HepG2 (cell line): Measurements from ENCODE around the gene SEPTIN10. TPM values are rescaled to one million over a fixed set of nuclear protein-coding genes. Genes with fewer than 3 reads are reported as not detected.

Experiments used
- ATAD3A ChIP-seq: sonication (generic); formaldehyde crosslinking; IDR thresholded peaks from 2 replicates; pipeline ENCODE4 v1.4.0; 2020; ENCODE audit warnings: missing genetic modification reagents
- ATF7 ChIP-seq, 2 experiments: fragments of 450-650 bp in 1 of 2; sonication (generic) in 1 of 2; formaldehyde crosslinking in 1 of 2; IDR thresholded peaks; 2 replicates each; pipeline versions ENCODE4 v1.4.0 to v1.6.1; 2016 to 2020; ENCODE audit warnings: antibody characterized with exemption in 1 of 2, mild to moderate bottlenecking in 1 of 2, missing genetic modification reagents in 1 of 2
- GLI4 ChIP-seq: sonication (generic); formaldehyde crosslinking; IDR thresholded peaks from 2 replicates; pipeline ENCODE4 v1.5.1; 2020; ENCODE audit warnings: missing genetic modification reagents, mild to moderate bottlenecking, moderate library complexity, borderline replicate concordance
- HNRNPLL ChIP-seq: fragments of 200-400 bp; formaldehyde crosslinking; IDR thresholded peaks from 2 replicates; pipeline ENCODE4 v1.6.1; 2017; ENCODE audit warnings: mild to moderate bottlenecking, low read depth, low read length; ENCODE audit not compliant: poor library complexity, severe bottlenecking
- HOXD1 ChIP-seq: sonication (generic); formaldehyde crosslinking; IDR thresholded peaks from 2 replicates; pipeline ENCODE4 v1.5.0; 2020; ENCODE audit warnings: missing genetic modification reagents
- KLF15 ChIP-seq: sonication (generic); formaldehyde crosslinking; IDR thresholded peaks from 2 replicates; pipeline ENCODE4 v1.8.1; 2023; ENCODE audit warnings: borderline replicate concordance, mild to moderate bottlenecking, inconsistent platforms, missing genetic modification reagents, mixed read lengths
- KLF6 ChIP-seq: IDR thresholded peaks from 2 replicates; pipeline ENCODE4 v1.8.0; 2016; ENCODE audit warnings: missing biosample characterization, missing genetic modification reagents
- RBFOX2 ChIP-seq: fragments of 200-400 bp; formaldehyde crosslinking; IDR thresholded peaks from 2 replicates; pipeline ENCODE4 v1.6.1; 2017; ENCODE audit warnings: low read depth, mild to moderate bottlenecking, low read length
- SAP130 ChIP-seq: IDR thresholded peaks from 2 replicates; pipeline ENCODE4 v1.6.1; 2016; ENCODE audit warnings: low read depth
- ZNF101 ChIP-seq: sonication (generic); formaldehyde crosslinking; IDR thresholded peaks from 2 replicates; pipeline ENCODE4 v1.4.0; 2020; ENCODE audit warnings: mild to moderate bottlenecking, low read depth, missing genetic modification reagents, borderline replicate concordance
- ZNF660 ChIP-seq: sonication (generic); formaldehyde crosslinking; IDR thresholded peaks from 2 replicates; pipeline ENCODE4 v1.5.1; 2020; ENCODE audit warnings: mild to moderate bottlenecking, low read depth, missing genetic modification reagents, borderline replicate concordance
- ZNF713 ChIP-seq: sonication (generic); formaldehyde crosslinking; IDR thresholded peaks from 2 replicates; pipeline ENCODE4 v1.4.0; 2020; ENCODE audit warnings: mild to moderate bottlenecking, missing genetic modification reagents
- polyA plus RNA-seq, 8 experiments: library from polyadenylated mRNA; depleted of rRNA in 3 of 8; stranded (reverse) in 7 of 8; unstranded in 1 of 8; fragments of >200 nt; fragmentation: Illumina TruSeq in 4 of 8; extraction: Trizol in 4 of 8; gene quantifications; 2 replicates each; pipeline versions ENCODE4 v1.2.1 to v1.2.3, GENCODE V29; 2011 to 2016; ENCODE audit warnings: low read depth in 4 of 8, missing spikeins in 1 of 8, mixed read lengths in 1 of 8; ENCODE audit not compliant: insufficient read depth in 1 of 8
- total RNA-seq, 5 experiments: library from RNA; depleted of rRNA; stranded (reverse); fragments of >200 nt; fragmentation: Illumina TruSeq; extraction: Trizol; gene quantifications; 2 replicates each; pipeline ENCODE4 v1.2.3, GENCODE V29; 2016; ENCODE audit warnings: low read depth in 1 of 5
- TF ChIP-seq, protein P1 (sequence below): sonication (generic); formaldehyde crosslinking; IDR thresholded peaks from 2 replicates; pipeline ENCODE4 v1.4.0; 2020; ENCODE audit warnings: missing genetic modification reagents
- TF ChIP-seq, protein P2 (sequence below): sonication (generic); formaldehyde crosslinking; IDR thresholded peaks from 2 replicates; pipeline ENCODE4 v1.4.0; 2020; ENCODE audit warnings: missing genetic modification reagents, borderline replicate concordance
- TF ChIP-seq, protein P3 (sequence below): sonication (generic); formaldehyde crosslinking; IDR thresholded peaks from 2 replicates; pipeline ENCODE4 v1.4.0; 2020; ENCODE audit warnings: missing genetic modification reagents
- TF ChIP-seq, protein P4 (sequence below): IDR thresholded peaks from 2 replicates; pipeline ENCODE4 v1.6.1; 2018; ENCODE audit warnings: missing genetic modification reagents

SEPTIN10 gene
- total and polyA plus RNA-seq, 2 of the 13 experiments (the other 11 are each of a cell fraction or from before 2014, with no cell fraction given): 45.8 to 67.5 TPM

- TF ChIP-seq, protein P1, sequence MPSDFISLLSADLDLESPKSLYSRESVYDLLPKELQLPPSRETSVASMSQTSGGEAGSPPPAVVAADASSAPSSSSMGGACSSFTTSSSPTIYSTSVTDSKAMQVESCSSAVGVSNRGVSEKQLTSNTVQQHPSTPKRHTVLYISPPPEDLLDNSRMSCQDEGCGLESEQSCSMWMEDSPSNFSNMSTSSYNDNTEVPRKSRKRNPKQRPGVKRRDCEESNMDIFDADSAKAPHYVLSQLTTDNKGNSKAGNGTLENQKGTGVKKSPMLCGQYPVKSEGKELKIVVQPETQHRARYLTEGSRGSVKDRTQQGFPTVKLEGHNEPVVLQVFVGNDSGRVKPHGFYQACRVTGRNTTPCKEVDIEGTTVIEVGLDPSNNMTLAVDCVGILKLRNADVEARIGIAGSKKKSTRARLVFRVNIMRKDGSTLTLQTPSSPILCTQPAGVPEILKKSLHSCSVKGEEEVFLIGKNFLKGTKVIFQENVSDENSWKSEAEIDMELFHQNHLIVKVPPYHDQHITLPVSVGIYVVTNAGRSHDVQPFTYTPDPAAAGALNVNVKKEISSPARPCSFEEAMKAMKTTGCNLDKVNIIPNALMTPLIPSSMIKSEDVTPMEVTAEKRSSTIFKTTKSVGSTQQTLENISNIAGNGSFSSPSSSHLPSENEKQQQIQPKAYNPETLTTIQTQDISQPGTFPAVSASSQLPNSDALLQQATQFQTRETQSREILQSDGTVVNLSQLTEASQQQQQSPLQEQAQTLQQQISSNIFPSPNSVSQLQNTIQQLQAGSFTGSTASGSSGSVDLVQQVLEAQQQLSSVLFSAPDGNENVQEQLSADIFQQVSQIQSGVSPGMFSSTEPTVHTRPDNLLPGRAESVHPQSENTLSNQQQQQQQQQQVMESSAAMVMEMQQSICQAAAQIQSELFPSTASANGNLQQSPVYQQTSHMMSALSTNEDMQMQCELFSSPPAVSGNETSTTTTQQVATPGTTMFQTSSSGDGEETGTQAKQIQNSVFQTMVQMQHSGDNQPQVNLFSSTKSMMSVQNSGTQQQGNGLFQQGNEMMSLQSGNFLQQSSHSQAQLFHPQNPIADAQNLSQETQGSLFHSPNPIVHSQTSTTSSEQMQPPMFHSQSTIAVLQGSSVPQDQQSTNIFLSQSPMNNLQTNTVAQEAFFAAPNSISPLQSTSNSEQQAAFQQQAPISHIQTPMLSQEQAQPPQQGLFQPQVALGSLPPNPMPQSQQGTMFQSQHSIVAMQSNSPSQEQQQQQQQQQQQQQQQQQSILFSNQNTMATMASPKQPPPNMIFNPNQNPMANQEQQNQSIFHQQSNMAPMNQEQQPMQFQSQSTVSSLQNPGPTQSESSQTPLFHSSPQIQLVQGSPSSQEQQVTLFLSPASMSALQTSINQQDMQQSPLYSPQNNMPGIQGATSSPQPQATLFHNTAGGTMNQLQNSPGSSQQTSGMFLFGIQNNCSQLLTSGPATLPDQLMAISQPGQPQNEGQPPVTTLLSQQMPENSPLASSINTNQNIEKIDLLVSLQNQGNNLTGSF (CRISPR knock-in tag): 0 out of 2 replicates have a peak, but pooled peaks have one; percentile 47
- TF ChIP-seq GLI4 (CRISPR knock-in tag) (0 out of 2 replicates have a peak, but pooled peaks have one; percentile 73), ATAD3A (no peak), HOXD1 (CRISPR knock-in tag) (0 out of 2 replicates have a peak, but pooled peaks have one; percentile 4), KLF6 (CRISPR knock-in tag) (no peak), KLF15 (peak; percentile 52; the same call in 1 of the 2 replicates), ZNF101 (0 out of 2 replicates have a peak, but pooled peaks have one; percentile 17), RBFOX2 (peak; percentile 13), ZNF660 (CRISPR knock-in tag) (no peak), SAP130 (CRISPR knock-in tag) (0 out of 2 replicates have a peak, but pooled peaks have one; percentile 13), ATF7 (IDR thresholded peaks at IDR 0.05) (no peak), ATF7 (CRISPR knock-in tag; IDR thresholded peaks at IDR 0.05) (0 out of 2 replicates have a peak, but pooled peaks have one; percentile 5), HNRNPLL (peak; percentile 87), ZNF713 (CRISPR knock-in tag) (no peak)
- TF ChIP-seq, protein P2, sequence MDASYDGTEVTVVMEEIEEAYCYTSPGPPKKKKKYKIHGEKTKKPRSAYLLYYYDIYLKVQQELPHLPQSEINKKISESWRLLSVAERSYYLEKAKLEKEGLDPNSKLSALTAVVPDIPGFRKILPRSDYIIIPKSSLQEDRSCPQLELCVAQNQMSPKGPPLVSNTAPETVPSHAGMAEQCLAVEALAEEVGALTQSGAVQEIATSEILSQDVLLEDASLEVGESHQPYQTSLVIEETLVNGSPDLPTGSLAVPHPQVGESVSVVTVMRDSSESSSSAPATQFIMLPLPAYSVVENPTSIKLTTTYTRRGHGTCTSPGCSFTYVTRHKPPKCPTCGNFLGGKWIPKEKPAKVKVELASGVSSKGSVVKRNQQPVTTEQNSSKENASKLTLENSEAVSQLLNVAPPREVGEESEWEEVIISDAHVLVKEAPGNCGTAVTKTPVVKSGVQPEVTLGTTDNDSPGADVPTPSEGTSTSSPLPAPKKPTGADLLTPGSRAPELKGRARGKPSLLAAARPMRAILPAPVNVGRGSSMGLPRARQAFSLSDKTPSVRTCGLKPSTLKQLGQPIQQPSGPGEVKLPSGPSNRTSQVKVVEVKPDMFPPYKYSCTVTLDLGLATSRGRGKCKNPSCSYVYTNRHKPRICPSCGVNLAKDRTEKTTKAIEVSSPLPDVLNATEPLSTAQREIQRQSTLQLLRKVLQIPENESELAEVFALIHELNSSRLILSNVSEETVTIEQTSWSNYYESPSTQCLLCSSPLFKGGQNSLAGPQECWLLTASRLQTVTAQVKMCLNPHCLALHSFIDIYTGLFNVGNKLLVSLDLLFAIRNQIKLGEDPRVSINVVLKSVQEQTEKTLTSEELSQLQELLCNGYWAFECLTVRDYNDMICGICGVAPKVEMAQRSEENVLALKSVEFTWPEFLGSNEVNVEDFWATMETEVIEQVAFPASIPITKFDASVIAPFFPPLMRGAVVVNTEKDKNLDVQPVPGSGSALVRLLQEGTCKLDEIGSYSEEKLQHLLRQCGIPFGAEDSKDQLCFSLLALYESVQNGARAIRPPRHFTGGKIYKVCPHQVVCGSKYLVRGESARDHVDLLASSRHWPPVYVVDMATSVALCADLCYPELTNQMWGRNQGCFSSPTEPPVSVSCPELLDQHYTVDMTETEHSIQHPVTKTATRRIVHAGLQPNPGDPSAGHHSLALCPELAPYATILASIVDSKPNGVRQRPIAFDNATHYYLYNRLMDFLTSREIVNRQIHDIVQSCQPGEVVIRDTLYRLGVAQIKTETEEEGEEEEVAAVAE (CRISPR knock-in tag): 0 out of 2 replicates have a peak, but pooled peaks have one; percentile 5
- TF ChIP-seq, protein P3, sequence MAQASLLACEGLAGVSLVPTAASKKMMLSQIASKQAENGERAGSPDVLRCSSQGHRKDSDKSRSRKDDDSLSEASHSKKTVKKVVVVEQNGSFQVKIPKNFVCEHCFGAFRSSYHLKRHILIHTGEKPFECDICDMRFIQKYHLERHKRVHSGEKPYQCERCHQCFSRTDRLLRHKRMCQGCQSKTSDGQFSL (CRISPR knock-in tag): no peak
- TF ChIP-seq, protein P4, sequence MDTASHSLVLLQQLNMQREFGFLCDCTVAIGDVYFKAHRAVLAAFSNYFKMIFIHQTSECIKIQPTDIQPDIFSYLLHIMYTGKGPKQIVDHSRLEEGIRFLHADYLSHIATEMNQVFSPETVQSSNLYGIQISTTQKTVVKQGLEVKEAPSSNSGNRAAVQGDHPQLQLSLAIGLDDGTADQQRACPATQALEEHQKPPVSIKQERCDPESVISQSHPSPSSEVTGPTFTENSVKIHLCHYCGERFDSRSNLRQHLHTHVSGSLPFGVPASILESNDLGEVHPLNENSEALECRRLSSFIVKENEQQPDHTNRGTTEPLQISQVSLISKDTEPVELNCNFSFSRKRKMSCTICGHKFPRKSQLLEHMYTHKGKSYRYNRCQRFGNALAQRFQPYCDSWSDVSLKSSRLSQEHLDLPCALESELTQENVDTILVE (CRISPR knock-in tag): no peak
These were observed 465 bp downstream of the SEPTIN10 start (continued) for GRCh38 chr2:109613081-109613921.
